ENCODE data around the gene MICAL2. TPM values are rescaled to one million over a fixed set of nuclear protein-coding genes. Genes with fewer than 3 reads are reported as not detected.

MICAL2 gene
- total RNA-seq, 1 donor from 2014 or later, result 104 TPM

GRCh38 chr11:12291313-12291712, 180.9 kb downstream of the MICAL2 start:
- TF ChIP-seq CTCF (conservative IDR thresholded peaks at IDR 0.05; ENCODE audit: low read depth, low read length), result no peak
- no peak for DNase-seq (ENCODE audit: low read depth)
- no peak overlapping the region for H3K4me3 ChIP-seq (ENCODE audit: low read depth, low read length)

- no peak for TF ChIP-seq CTCF (conservative IDR thresholded peaks at IDR 0.05; ENCODE audit: low read depth, low read length)
- DNase-seq (ENCODE audit: low read depth), result no peak
- no peak overlapping the region for H3K4me3 ChIP-seq (ENCODE audit: low read depth, low read length)
These were observed 181.4 kb downstream of the MICAL2 start for GRCh38 chr11:12291766-12292165.

- no peak for DNase-seq (ENCODE audit: low read depth)
- H3K4me3 ChIP-seq (ENCODE audit: low read depth, low read length), result no peak overlapping the region
- TF ChIP-seq CTCF (conservative IDR thresholded peaks at IDR 0.05; ENCODE audit: low read depth, low read length), result no peak
These were observed 182.4 kb downstream of the MICAL2 start for GRCh38 chr11:12292766-12293165.

- no peak for TF ChIP-seq CTCF (conservative IDR thresholded peaks at IDR 0.05; ENCODE audit: low read depth, low read length)
- no peak for DNase-seq (ENCODE audit: low read depth)
- H3K4me3 ChIP-seq (ENCODE audit: low read depth, low read length), result no peak overlapping the region
These were observed 183.1 kb downstream of the MICAL2 start for GRCh38 chr11:12293486-12293885.

GRCh38 chr11:12294613-12295012, 184.2 kb downstream of the MICAL2 start:
- no peak for DNase-seq (ENCODE audit: low read depth)
- no peak for TF ChIP-seq CTCF (conservative IDR thresholded peaks at IDR 0.05; ENCODE audit: low read depth, low read length)
- no peak overlapping the region for H3K4me3 ChIP-seq (ENCODE audit: low read depth, low read length)

- H3K4me3 ChIP-seq (ENCODE audit: low read depth, low read length), result no peak overlapping the region
- TF ChIP-seq CTCF (conservative IDR thresholded peaks at IDR 0.05; ENCODE audit: low read depth, low read length), result no peak
- no peak for DNase-seq (ENCODE audit: low read depth)
These were observed 185.6 kb downstream of the MICAL2 start for GRCh38 chr11:12295943-12296342.

GRCh38 chr11:12298610-12299009, 188.2 kb downstream of the MICAL2 start:
- H3K4me3 ChIP-seq (ENCODE audit: low read depth, low read length), result no peak overlapping the region
- no peak for TF ChIP-seq CTCF (conservative IDR thresholded peaks at IDR 0.05; ENCODE audit: low read depth, low read length)
- no peak for DNase-seq (ENCODE audit: low read depth)
